Measurements from ENCODE around the gene ZDBF2.

The ZDBF2 gene

DNA sequence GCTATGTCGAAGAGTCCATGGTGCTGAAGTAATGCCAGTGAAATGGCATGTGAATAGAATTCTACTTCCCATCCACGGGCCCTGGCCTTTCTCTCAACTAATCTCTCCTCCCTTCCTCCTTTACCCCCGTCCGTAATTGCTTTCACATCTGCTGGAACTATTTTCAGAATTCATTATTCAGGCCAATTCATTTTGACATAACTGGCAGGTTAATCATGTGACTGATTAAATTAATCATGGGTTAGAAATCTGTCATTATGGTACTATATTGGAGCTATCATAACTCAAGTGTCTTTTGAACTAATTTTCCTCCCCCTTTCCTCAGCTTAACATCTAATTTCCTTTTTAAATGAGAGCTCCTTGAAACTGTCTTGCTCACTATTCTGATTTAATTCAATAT lies 66.9 kb downstream of the ZDBF2 start:
- Histone ChIP-seq H3K9me3 (ENCODE audit: control insufficient read depth, insufficient read depth, low read length) (no peaks in the 10 kb centered on the region), H3K27me3 (ENCODE audit: control insufficient read depth, low read length) (peaks cover 7% of the 10 kb centered on the region; the same call in 1 of the 2 replicates), H3K27ac (ENCODE audit: low read depth, low read length) (no peak overlapping the region), H3K4me1 (ENCODE audit: control insufficient read depth, low read length) (no peaks in the 10 kb centered on the region), H3K4me3 (ENCODE audit: low read length) (no peak overlapping the region), H3F3A (ENCODE audit: control insufficient read depth, insufficient read depth) (no peaks in the 10 kb centered on the region), H4K20me1 (ENCODE audit: control insufficient read depth, insufficient read depth, low read depth, low read length) (no peaks in the 10 kb centered on the region), H3K36me3 (ENCODE audit: control insufficient read depth, low read length) (no peaks in the 10 kb centered on the region), H3K79me2 (ENCODE audit: control insufficient read depth, low read length) (no peaks in the 10 kb centered on the region), H3K9me2 (replicated peaks; ENCODE audit: control insufficient read depth, low read length) (no peaks in the 10 kb centered on the region), H3K4me2 (ENCODE audit: low read length) (no peak overlapping the region)
- TF ChIP-seq CTCF (IDR thresholded peaks at IDR 0.05; ENCODE audit: low read depth, low read length, poor library complexity, severe bottlenecking): no peak
- no peak for TF ChIP-seq EZH2phosphoT487 (IDR thresholded peaks at IDR 0.05; ENCODE audit: borderline replicate concordance, low read length)

- Histone ChIP-seq H3K27me3 (ENCODE audit: control insufficient read depth, low read length) (peaks cover 5% of the 10 kb centered on the region; the same call in 1 of the 2 replicates), H3K27ac (ENCODE audit: low read depth, low read length) (no peak overlapping the region), H3K4me2 (ENCODE audit: low read length) (no peak overlapping the region), H3K36me3 (ENCODE audit: control insufficient read depth, low read length) (no peaks in the 10 kb centered on the region), H3K9me3 (ENCODE audit: control insufficient read depth, insufficient read depth, low read length) (no peaks in the 10 kb centered on the region), H3F3A (ENCODE audit: control insufficient read depth, insufficient read depth) (no peaks in the 10 kb centered on the region), H3K4me1 (ENCODE audit: control insufficient read depth, low read length) (no peaks in the 10 kb centered on the region), H4K20me1 (ENCODE audit: control insufficient read depth, insufficient read depth, low read depth, low read length) (no peaks in the 10 kb centered on the region), H3K9me2 (replicated peaks; ENCODE audit: control insufficient read depth, low read length) (no peaks in the 10 kb centered on the region), H3K79me2 (ENCODE audit: control insufficient read depth, low read length) (no peaks in the 10 kb centered on the region), H3K4me3 (ENCODE audit: low read length) (no peak overlapping the region)
- no peak for TF ChIP-seq CTCF (IDR thresholded peaks at IDR 0.05; ENCODE audit: low read depth, low read length, poor library complexity, severe bottlenecking)
- no peak for TF ChIP-seq EZH2phosphoT487 (IDR thresholded peaks at IDR 0.05; ENCODE audit: borderline replicate concordance, low read length)
Measured at GRCh38 chr2:206343144-206343543, 68.7 kb downstream of the ZDBF2 start.

DNA sequence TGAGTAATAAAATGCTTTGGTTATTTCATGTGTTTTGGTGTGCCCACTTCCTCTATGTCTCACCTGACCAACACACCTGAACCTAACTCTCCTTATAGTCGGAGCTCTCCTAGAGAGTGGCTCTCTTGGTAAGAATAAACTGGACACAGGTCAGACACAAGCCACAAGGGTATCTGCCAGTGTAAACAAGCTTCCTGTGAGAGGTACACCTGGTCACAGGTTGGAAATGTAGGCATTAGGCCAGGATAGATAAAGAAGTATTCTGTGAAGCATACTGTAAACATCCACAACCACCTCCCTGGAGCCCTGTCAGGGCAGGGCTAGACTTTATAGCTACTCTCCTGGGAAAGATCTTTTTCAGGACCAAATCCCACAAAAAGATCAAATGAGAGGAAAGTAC lies 69.4 kb downstream of the ZDBF2 start:
- Histone ChIP-seq H3K27me3 (ENCODE audit: control insufficient read depth, low read length) (peaks cover 5% of the 10 kb centered on the region; the same call in 1 of the 2 replicates), H3K36me3 (ENCODE audit: control insufficient read depth, low read length) (no peaks in the 10 kb centered on the region)

More for the DNA sequence above, 69.4 kb downstream of the ZDBF2 start:
- no peaks in the 10 kb centered on the region for H3F3A ChIP-seq (ENCODE audit: control insufficient read depth, insufficient read depth)
- H3K79me2 ChIP-seq (ENCODE audit: control insufficient read depth, low read length): no peaks in the 10 kb centered on the region
- H3K9me3 ChIP-seq (ENCODE audit: control insufficient read depth, insufficient read depth, low read length): no peaks in the 10 kb centered on the region
- no peak overlapping the region for H3K4me3 ChIP-seq (ENCODE audit: low read length)
- TF ChIP-seq CTCF (IDR thresholded peaks at IDR 0.05; ENCODE audit: low read depth, low read length, poor library complexity, severe bottlenecking): no peak
- TF ChIP-seq EZH2phosphoT487 (IDR thresholded peaks at IDR 0.05; ENCODE audit: borderline replicate concordance, low read length): no peak
- no peaks in the 10 kb centered on the region for H4K20me1 ChIP-seq (ENCODE audit: control insufficient read depth, insufficient read depth, low read depth, low read length)
- H3K9me2 ChIP-seq (replicated peaks; ENCODE audit: control insufficient read depth, low read length): no peaks in the 10 kb centered on the region
- no peak overlapping the region for H3K4me2 ChIP-seq (ENCODE audit: low read length)
- no peaks in the 10 kb centered on the region for H3K4me1 ChIP-seq (ENCODE audit: control insufficient read depth, low read length)
- no peak overlapping the region for H3K27ac ChIP-seq (ENCODE audit: low read depth, low read length)

Measured in DOHH2 (cell line).